PC-3 (cell line): Measurements from ENCODE around the gene CIROP.

Source experiments
- EZH2phosphoT487 ChIP-seq: fragments of 300-600 bp; sonication (generic); IDR thresholded peaks from 2 replicates; pipeline ENCODE4 v1.6.1; 2018; ENCODE audit warnings: mild to moderate bottlenecking, antibody characterized with exemption, low read length, borderline replicate concordance
- TF ChIP-seq, protein P1 (sequence below): fragments of 300-600 bp; sonication (generic); conservative IDR thresholded peaks from 2 replicates; pipeline ENCODE4 v1.5.1; 2017; ENCODE audit warnings: antibody characterized with exemption, low read depth, mild to moderate bottlenecking, low read length

DNA sequence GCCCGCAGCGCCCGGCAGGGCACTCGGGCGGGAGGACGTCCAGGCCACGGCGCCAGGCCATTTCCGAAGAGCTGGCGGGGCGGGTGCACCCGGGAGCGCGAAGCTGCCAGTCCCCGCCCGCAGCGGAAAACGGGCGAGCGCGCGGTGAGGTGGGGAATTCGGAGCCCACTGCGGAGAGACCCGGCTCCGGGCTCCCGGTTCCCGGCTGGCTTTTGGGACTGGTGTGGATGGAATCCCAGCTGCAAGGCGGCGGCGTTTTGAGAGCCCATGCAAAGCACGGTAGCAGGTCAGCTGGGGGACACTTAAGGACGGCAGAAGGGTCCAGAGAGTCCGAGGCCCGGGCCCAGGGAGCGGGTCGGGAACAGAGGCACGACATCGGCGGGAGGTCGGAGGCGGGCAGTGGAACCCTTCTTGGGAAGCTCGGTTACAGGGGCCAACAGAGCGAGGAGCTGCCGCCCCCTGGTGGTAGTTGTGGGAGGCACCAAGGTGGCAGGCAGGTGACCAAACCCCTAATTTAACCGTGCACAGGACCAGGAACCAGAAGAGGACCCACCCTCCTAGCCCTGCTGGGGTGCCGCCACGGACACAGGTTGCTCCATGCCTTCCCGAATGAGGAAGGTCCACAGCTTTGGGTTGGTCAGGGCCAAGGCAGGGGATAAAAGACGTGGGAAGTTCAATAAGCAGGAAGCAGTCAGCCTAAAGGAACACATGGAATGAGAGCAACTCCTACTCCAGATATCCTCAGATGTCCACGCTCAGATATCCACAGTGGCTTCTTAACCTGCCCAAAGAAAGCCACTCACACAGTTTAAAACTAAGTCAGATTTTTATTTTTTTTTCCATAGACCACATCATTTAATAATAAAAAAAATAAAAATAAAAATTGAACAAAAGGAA, 46.8 kb downstream of the CIROP start:
- TF ChIP-seq, protein P1, sequence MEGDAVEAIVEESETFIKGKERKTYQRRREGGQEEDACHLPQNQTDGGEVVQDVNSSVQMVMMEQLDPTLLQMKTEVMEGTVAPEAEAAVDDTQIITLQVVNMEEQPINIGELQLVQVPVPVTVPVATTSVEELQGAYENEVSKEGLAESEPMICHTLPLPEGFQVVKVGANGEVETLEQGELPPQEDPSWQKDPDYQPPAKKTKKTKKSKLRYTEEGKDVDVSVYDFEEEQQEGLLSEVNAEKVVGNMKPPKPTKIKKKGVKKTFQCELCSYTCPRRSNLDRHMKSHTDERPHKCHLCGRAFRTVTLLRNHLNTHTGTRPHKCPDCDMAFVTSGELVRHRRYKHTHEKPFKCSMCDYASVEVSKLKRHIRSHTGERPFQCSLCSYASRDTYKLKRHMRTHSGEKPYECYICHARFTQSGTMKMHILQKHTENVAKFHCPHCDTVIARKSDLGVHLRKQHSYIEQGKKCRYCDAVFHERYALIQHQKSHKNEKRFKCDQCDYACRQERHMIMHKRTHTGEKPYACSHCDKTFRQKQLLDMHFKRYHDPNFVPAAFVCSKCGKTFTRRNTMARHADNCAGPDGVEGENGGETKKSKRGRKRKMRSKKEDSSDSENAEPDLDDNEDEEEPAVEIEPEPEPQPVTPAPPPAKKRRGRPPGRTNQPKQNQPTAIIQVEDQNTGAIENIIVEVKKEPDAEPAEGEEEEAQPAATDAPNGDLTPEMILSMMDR, result peak; percentile 94
- no peak for TF ChIP-seq EZH2phosphoT487
